ENCODE measurements around the gene RPL36A. TPM values are rescaled to one million over a fixed set of nuclear protein-coding genes. Genes with fewer than 3 reads are reported as not detected.

The RPL36A gene
- total and polyA plus RNA-seq, 9 of the 15 experiments (the other 6 are each of a cell fraction or from before 2014, with no cell fraction given): 412 to 4,539 (median 3,209) TPM

DNA sequence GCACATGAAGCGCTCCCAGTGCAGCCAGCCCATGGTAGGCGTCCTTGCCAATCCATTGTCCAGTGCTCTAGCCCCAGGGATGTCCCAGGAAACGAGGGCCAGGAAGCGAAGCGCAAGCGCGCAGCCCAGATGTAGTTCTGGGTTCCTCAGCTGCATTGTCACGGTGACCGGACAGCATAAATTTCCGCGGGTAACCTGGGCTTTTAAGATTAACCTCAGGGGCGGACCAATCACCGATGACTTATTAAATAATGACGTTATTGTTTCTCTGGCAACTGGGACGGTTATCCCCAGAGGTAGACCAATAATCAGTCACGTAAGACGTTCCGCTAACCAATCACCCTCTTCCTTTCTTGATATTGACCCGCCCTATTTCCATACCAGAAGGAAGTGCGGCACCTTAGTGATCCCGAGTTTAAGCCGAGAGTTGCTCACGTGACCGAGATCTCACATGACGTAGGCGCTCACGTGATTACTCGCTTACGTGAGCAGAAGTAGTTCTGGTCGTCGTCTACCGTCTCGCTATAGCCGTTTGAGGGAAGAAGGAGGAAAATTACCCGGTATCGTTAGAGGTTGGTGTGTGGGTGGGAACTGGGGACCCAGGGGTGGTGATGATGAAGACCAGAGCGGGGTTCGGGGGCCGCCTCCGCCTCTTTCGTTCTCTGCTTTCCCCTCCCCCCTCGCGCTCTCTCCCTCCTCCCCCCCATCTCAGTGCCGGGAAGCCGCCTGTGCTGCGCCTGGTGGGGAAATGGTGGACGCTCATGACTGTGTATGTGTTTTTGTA lies 17.1 kb downstream of the RPL36A start, which contains the start of the genes GLA and HNRNPH2 (continued):
- TF ChIP-seq HNRNPL (IDR thresholded peaks at IDR 0.05; ENCODE audit: low read depth, low read length): no peak
- TF ChIP-seq, protein P1, sequence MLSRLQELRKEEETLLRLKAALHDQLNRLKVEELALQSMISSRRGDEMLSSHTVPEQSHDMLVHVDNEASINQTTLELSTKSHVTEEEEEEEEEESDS (CRISPR knock-in tag; IDR thresholded peaks at IDR 0.05): no peak
- TF ChIP-seq, protein P2, sequence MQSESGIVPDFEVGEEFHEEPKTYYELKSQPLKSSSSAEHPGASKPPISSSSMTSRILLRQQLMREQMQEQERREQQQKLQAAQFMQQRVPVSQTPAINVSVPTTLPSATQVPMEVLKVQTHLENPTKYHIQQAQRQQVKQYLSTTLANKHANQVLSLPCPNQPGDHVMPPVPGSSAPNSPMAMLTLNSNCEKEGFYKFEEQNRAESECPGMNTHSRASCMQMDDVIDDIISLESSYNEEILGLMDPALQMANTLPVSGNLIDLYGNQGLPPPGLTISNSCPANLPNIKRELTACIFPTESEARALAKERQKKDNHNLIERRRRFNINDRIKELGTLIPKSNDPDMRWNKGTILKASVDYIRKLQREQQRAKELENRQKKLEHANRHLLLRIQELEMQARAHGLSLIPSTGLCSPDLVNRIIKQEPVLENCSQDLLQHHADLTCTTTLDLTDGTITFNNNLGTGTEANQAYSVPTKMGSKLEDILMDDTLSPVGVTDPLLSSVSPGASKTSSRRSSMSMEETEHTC (IDR thresholded peaks at IDR 0.05): peak; percentile 59
- TF ChIP-seq MEF2D (tag; conservative IDR thresholded peaks at IDR 0.05; ENCODE audit: low read depth): peak; percentile 39; the same call in 1 of the 2 replicates
- no peak for TF ChIP-seq XRCC3 (IDR thresholded peaks at IDR 0.05)
- TF ChIP-seq CTBP1 (IDR thresholded peaks at IDR 0.05; ENCODE audit: borderline replicate concordance): no peak
- 0 out of 2 replicates have a peak, but pooled peaks have one; percentile 28 for TF ChIP-seq GTF2E2 (tag; IDR thresholded peaks at IDR 0.05)
- TF ChIP-seq, protein P3, sequence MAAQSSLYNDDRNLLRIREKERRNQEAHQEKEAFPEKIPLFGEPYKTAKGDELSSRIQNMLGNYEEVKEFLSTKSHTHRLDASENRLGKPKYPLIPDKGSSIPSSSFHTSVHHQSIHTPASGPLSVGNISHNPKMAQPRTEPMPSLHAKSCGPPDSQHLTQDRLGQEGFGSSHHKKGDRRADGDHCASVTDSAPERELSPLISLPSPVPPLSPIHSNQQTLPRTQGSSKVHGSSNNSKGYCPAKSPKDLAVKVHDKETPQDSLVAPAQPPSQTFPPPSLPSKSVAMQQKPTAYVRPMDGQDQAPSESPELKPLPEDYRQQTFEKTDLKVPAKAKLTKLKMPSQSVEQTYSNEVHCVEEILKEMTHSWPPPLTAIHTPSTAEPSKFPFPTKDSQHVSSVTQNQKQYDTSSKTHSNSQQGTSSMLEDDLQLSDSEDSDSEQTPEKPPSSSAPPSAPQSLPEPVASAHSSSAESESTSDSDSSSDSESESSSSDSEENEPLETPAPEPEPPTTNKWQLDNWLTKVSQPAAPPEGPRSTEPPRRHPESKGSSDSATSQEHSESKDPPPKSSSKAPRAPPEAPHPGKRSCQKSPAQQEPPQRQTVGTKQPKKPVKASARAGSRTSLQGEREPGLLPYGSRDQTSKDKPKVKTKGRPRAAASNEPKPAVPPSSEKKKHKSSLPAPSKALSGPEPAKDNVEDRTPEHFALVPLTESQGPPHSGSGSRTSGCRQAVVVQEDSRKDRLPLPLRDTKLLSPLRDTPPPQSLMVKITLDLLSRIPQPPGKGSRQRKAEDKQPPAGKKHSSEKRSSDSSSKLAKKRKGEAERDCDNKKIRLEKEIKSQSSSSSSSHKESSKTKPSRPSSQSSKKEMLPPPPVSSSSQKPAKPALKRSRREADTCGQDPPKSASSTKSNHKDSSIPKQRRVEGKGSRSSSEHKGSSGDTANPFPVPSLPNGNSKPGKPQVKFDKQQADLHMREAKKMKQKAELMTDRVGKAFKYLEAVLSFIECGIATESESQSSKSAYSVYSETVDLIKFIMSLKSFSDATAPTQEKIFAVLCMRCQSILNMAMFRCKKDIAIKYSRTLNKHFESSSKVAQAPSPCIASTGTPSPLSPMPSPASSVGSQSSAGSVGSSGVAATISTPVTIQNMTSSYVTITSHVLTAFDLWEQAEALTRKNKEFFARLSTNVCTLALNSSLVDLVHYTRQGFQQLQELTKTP (IDR thresholded peaks at IDR 0.05; ENCODE audit: low read depth in 1 of 2, partially characterized antibody in 2 of 2): peak in 1 of 2 experiments; percentile 95
- no peak for TF ChIP-seq HSF4 (CRISPR knock-in tag; IDR thresholded peaks at IDR 0.05; ENCODE audit: borderline replicate concordance)
- peak; percentile 66 for TF ChIP-seq GABPA (tag; conservative IDR thresholded peaks at IDR 0.05; ENCODE audit: low read depth)
- TF ChIP-seq MTA1 (IDR thresholded peaks at IDR 0.05; ENCODE audit: borderline replicate concordance): no peak
- TF ChIP-seq MXI1 (IDR thresholded peaks at IDR 0.05; ENCODE audit: low read depth, low read length): peak; percentile 74
- peak; percentile 81 for TF ChIP-seq KDM5B (IDR thresholded peaks at IDR 0.05; ENCODE audit: insufficient replicate concordance, low read depth, low read length)
- TF ChIP-seq ZNF668 (CRISPR knock-in tag; IDR thresholded peaks at IDR 0.05): no peak
- TF ChIP-seq, protein P4, sequence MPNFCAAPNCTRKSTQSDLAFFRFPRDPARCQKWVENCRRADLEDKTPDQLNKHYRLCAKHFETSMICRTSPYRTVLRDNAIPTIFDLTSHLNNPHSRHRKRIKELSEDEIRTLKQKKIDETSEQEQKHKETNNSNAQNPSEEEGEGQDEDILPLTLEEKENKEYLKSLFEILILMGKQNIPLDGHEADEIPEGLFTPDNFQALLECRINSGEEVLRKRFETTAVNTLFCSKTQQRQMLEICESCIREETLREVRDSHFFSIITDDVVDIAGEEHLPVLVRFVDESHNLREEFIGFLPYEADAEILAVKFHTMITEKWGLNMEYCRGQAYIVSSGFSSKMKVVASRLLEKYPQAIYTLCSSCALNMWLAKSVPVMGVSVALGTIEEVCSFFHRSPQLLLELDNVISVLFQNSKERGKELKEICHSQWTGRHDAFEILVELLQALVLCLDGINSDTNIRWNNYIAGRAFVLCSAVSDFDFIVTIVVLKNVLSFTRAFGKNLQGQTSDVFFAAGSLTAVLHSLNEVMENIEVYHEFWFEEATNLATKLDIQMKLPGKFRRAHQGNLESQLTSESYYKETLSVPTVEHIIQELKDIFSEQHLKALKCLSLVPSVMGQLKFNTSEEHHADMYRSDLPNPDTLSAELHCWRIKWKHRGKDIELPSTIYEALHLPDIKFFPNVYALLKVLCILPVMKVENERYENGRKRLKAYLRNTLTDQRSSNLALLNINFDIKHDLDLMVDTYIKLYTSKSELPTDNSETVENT (CRISPR knock-in tag; IDR thresholded peaks at IDR 0.05): no peak
- peak in 1 of 2 experiments; percentile 43; a peak in 2 of 4 replicates for TF ChIP-seq RCOR1 (IDR thresholded peaks at IDR 0.05; ENCODE audit: borderline replicate concordance in 1 of 2, low read depth in 2 of 2, low read length in 2 of 2)
- no peak for TF ChIP-seq CBX5 (IDR thresholded peaks at IDR 0.05; ENCODE audit: borderline replicate concordance, low read depth)
- 0 out of 2 replicates have a peak, but pooled peaks have one; percentile 26 for TF ChIP-seq EHMT2 (IDR thresholded peaks at IDR 0.05)
- no peak for TF ChIP-seq MIER1 (IDR thresholded peaks at IDR 0.05; ENCODE audit: low read depth)

All from K562 (cell line).